Measurements from ENCODE around the gene SKAP2. TPM values are rescaled to one million over a fixed set of nuclear protein-coding genes. Genes with fewer than 3 reads are reported as not detected.

Gene SKAP2
- polyA plus RNA-seq, 1 donor (not counting 4 experiments of a cell fraction or from before 2014, with no cell fraction given) = 15.0 TPM

GRCh38 chr7:26694141-26694540, 170.2 kb downstream of the SKAP2 start:
- Histone ChIP-seq H3K36me3 (ENCODE audit: control insufficient read depth in 2 of 2, extremely low read depth in 1 of 2, insufficient read depth in 2 of 2, low read length in 2 of 2) (no peaks in the 10 kb centered on the region), H3K4me2 (ENCODE audit: control insufficient read depth, extremely low read depth, insufficient read depth, low read depth, low read length) (no peak overlapping the region), H3K27me3 (ENCODE audit: control insufficient read depth, extremely low read depth, insufficient read depth, low read length) (no peaks in the 10 kb centered on the region), H4K20me1 (ENCODE audit: control insufficient read depth, extremely low read depth, insufficient read depth, low read length) (no peaks in the 10 kb centered on the region), H2AFZ (ENCODE audit: control insufficient read depth, low read length) (no peak overlapping the region), H3K79me2 (ENCODE audit: control insufficient read depth, insufficient read depth, low read length) (no peaks in the 10 kb centered on the region), H3K4me3 (ENCODE audit: control insufficient read depth in 2 of 3, extremely low read depth in 1 of 3, insufficient read depth in 2 of 3, low read depth in 1 of 3, low read length in 3 of 3) (no peak overlapping the region), H3K9ac (ENCODE audit: control insufficient read depth, extremely low read depth, insufficient read depth, low read length) (no peak overlapping the region), H3K4me1 (ENCODE audit: control insufficient read depth, extremely low read depth, insufficient read depth, low read length) (peaks cover 19% of the 10 kb centered on the region), H3K27ac (ENCODE audit: control insufficient read depth, insufficient read depth, low read length) (no peak overlapping the region), H3K9me1 (ENCODE audit: control insufficient read depth, extremely low read depth, insufficient read depth, low read length) (no peaks in the 10 kb centered on the region), H3K9me3 (ENCODE audit: control insufficient read depth, low read depth, low read length) (no peaks in the 10 kb centered on the region)
- no peak for TF ChIP-seq CTCF (optimal IDR thresholded peaks at IDR 0.05 in 1 of 3, IDR thresholded peaks at IDR 0.05 in 1 of 3, conservative IDR thresholded peaks at IDR 0.05 in 1 of 3; ENCODE audit: extremely low read depth in 1 of 3, insufficient read depth in 2 of 3, low read length in 3 of 3)
- TF ChIP-seq EZH2 (IDR thresholded peaks at IDR 0.05; ENCODE audit: low read length) = no peak
- FAIRE-seq (no peak), DNase-seq (ENCODE audit: low read depth, low spot score) (no peak)
- dilution Hi-C loops (cut with MboI; ENCODE audit: extremely low pct_ligation_motif_present, low sequenced_read_pairs) = no loop called here

GRCh38 chr7:26691886-26692285, 172.5 kb downstream of the SKAP2 start:
- Histone ChIP-seq H3K4me3 (ENCODE audit: control insufficient read depth in 2 of 3, extremely low read depth in 1 of 3, insufficient read depth in 2 of 3, low read depth in 1 of 3, low read length in 3 of 3) (no peak overlapping the region), H3K79me2 (ENCODE audit: control insufficient read depth, insufficient read depth, low read length) (no peaks in the 10 kb centered on the region), H3K9me3 (ENCODE audit: control insufficient read depth, low read depth, low read length) (no peaks in the 10 kb centered on the region), H3K27me3 (ENCODE audit: control insufficient read depth, extremely low read depth, insufficient read depth, low read length) (no peaks in the 10 kb centered on the region), H3K4me2 (ENCODE audit: control insufficient read depth, extremely low read depth, insufficient read depth, low read depth, low read length) (peak overlapping the region; percentile 42), H3K9ac (ENCODE audit: control insufficient read depth, extremely low read depth, insufficient read depth, low read length) (no peak overlapping the region), H3K27ac (ENCODE audit: control insufficient read depth, insufficient read depth, low read length) (no peak overlapping the region), H4K20me1 (ENCODE audit: control insufficient read depth, extremely low read depth, insufficient read depth, low read length) (no peaks in the 10 kb centered on the region), H3K36me3 (ENCODE audit: control insufficient read depth in 2 of 2, extremely low read depth in 1 of 2, insufficient read depth in 2 of 2, low read length in 2 of 2) (no peaks in the 10 kb centered on the region), H3K4me1 (ENCODE audit: control insufficient read depth, extremely low read depth, insufficient read depth, low read length) (peaks cover 19% of the 10 kb centered on the region), H3K9me1 (ENCODE audit: control insufficient read depth, extremely low read depth, insufficient read depth, low read length) (no peaks in the 10 kb centered on the region), H2AFZ (ENCODE audit: control insufficient read depth, low read length) (peak overlapping the region; percentile 2)
- dilution Hi-C loops (cut with MboI; ENCODE audit: extremely low pct_ligation_motif_present, low sequenced_read_pairs) = no loop called here
- TF ChIP-seq EZH2 (IDR thresholded peaks at IDR 0.05; ENCODE audit: low read length) (no peak), CTCF (optimal IDR thresholded peaks at IDR 0.05 in 1 of 3, IDR thresholded peaks at IDR 0.05 in 1 of 3, conservative IDR thresholded peaks at IDR 0.05 in 1 of 3; ENCODE audit: extremely low read depth in 1 of 3, insufficient read depth in 2 of 3, low read length in 3 of 3) (no peak)
- no peak for FAIRE-seq
- no peak for DNase-seq (ENCODE audit: low read depth, low spot score)

Data from keratinocyte (primary cell).